ENCODE data around the gene IL12A.

GRCh38 chr3:159953325-159954085 is 35.1 kb upstream of the IL12A start:
- TF ChIP-seq CTCF (IDR thresholded peaks at IDR 0.05; ENCODE audit: insufficient read depth, low read depth, low read length) (no peak), EZH2 (IDR thresholded peaks at IDR 0.05; ENCODE audit: insufficient read depth, low read length) (no peak)
